A673 (cell line): ENCODE data around the gene SEC22C.

Experiments
- CTCF ChIP-seq: fragments of 300-800, 200-600 bp; sonication (generic); conservative IDR thresholded peaks from 2 replicates; pipeline ENCODE4 v1.5.1; 2017; ENCODE audit warnings: low read depth, mild to moderate bottlenecking, antibody characterized with exemption, low read length, moderate library complexity, mixed read lengths
- EZH2 ChIP-seq: fragments of 200-600 bp; sonication (generic); IDR thresholded peaks from 2 replicates; pipeline ENCODE4 v1.6.1; 2017; ENCODE audit warnings: borderline replicate concordance, low read depth, mild to moderate bottlenecking, mixed read lengths, antibody characterized with exemption, low read length; ENCODE audit not compliant: poor library complexity, severe bottlenecking

DNA sequence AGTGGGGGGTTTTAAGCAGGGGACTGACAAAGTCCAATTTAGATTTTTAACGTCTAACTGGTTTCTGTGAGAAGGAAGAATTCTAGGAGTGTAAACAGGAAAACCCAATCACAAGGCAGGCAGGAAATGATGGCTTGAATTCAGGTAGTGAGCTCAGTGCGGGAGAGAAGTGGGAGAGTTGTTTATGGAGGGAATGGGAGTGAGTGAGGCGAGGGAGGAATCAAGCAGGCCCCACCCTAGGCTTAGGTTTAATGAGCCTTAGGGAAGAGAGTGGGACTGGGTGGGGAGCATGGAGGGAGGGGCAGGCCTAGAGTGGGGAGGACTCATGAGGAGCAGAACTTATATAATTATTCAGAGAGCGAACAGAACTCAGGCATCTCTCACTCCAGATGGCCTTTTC, 61.4 kb downstream of the SEC22C start:
- TF ChIP-seq CTCF (no peak), EZH2 (no peak)
